ENCODE data around the gene CGNL1.

The CGNL1 gene

GRCh38 chr15:57586661-57587424 lies 210.5 kb downstream of the CGNL1 start:
- no peak for DNase-seq (ENCODE audit: insufficient read length, low spot score)
- FAIRE-seq: no peak

- no peak for DNase-seq (ENCODE audit: insufficient read length, low spot score)
- no peak for FAIRE-seq
These were observed 213.0 kb downstream of the CGNL1 start for GRCh38 chr15:57589281-57589680.

- FAIRE-seq: no peak
- no peak for DNase-seq (ENCODE audit: insufficient read length, low spot score)
These were observed 213.4 kb downstream of the CGNL1 start for GRCh38 chr15:57589754-57590153.

GRCh38 chr15:57591237-57591821 lies 215.0 kb downstream of the CGNL1 start:
- no peak for FAIRE-seq
- no peak for DNase-seq (ENCODE audit: insufficient read length, low spot score)

GRCh38 chr15:57591822-57592367 lies 215.6 kb downstream of the CGNL1 start, which contains the start of gene MYZAP:
Gene MYZAP (plus strand): TSS chr15:57591904. CDS start chr15:57592035, 131 bp downstream.
- FAIRE-seq: no peak
- DNase-seq (ENCODE audit: insufficient read length, low spot score): peak; percentile 44

- no peak for FAIRE-seq
- DNase-seq (ENCODE audit: insufficient read length, low spot score): no peak
These were observed 216.1 kb downstream of the CGNL1 start for GRCh38 chr15:57592426-57592825.

GRCh38 chr15:57592836-57593420 lies 216.6 kb downstream of the CGNL1 start:
- DNase-seq (ENCODE audit: insufficient read length, low spot score) (no peak), FAIRE-seq (no peak)

GRCh38 chr15:57594479-57594878 lies 218.2 kb downstream of the CGNL1 start:
- DNase-seq (ENCODE audit: insufficient read length, low spot score) (no peak), FAIRE-seq (no peak)

- FAIRE-seq (no peak), DNase-seq (ENCODE audit: insufficient read length, low spot score) (no peak)
These were observed 218.9 kb downstream of the CGNL1 start for GRCh38 chr15:57595011-57595866.

- DNase-seq (ENCODE audit: insufficient read length, low spot score) (no peak), FAIRE-seq (no peak)
These were observed 220.1 kb downstream of the CGNL1 start for GRCh38 chr15:57596301-57596855.

GRCh38 chr15:57596978-57597377 lies 220.7 kb downstream of the CGNL1 start:
- FAIRE-seq (no peak), DNase-seq (ENCODE audit: insufficient read length, low spot score) (no peak)

- FAIRE-seq (no peak), DNase-seq (ENCODE audit: insufficient read length, low spot score) (no peak)
These were observed 221.1 kb downstream of the CGNL1 start for GRCh38 chr15:57597431-57597830.

GRCh38 chr15:57598346-57598745 lies 222.0 kb downstream of the CGNL1 start:
- FAIRE-seq (no peak), DNase-seq (ENCODE audit: insufficient read length, low spot score) (no peak)

GRCh38 chr15:57599296-57599810 lies 223.0 kb downstream of the CGNL1 start:
- FAIRE-seq (no peak), DNase-seq (ENCODE audit: insufficient read length, low spot score) (no peak)

- FAIRE-seq (no peak), DNase-seq (ENCODE audit: insufficient read length, low spot score) (no peak)
These were observed 223.9 kb downstream of the CGNL1 start for GRCh38 chr15:57600197-57600596.

Data from HTR-8/SVneo (cell line).